ENCODE results near the gene GID8. TPM values are rescaled to one million over a fixed set of nuclear protein-coding genes. Genes with fewer than 3 reads are reported as not detected.

Gene GID8
- total and polyA plus RNA-seq, 2 donors from 2014 or later, result 16.4 to 37.3 TPM

GRCh38 chr20:62975812-62976508, 38.0 kb downstream of the GID8 start:
- DNase-seq, result peak in 2 of 5 donors; percentile 54 to 56
- no peak for TF ChIP-seq CTCF (IDR thresholded peaks at IDR 0.05; ENCODE audit: borderline replicate concordance, extremely low read depth, insufficient read depth)
- Histone ChIP-seq H3K9ac (ENCODE audit: low read length in 3 of 3) (no peak overlapping the region), H3K9me3 (ENCODE audit: control insufficient read depth in 2 of 3, insufficient read depth in 1 of 3, low read length in 3 of 3) (no peaks in the 10 kb centered on the region), H3K4me1 (ENCODE audit: control insufficient read depth in 2 of 3, insufficient read depth in 2 of 3, low read depth in 1 of 3, low read length in 3 of 3) (peaks cover 0 to 2% (median 0%) of the 10 kb centered on the region in 3 donors), H3K27ac (ENCODE audit: low read depth in 2 of 2, low read length in 2 of 2) (no peak overlapping the region), H3K27me3 (ENCODE audit: control insufficient read depth, insufficient read depth, low read length) (peaks cover 17% of the 10 kb centered on the region), H3K36me3 (ENCODE audit: control insufficient read depth in 2 of 3, insufficient read depth in 3 of 3, low read length in 3 of 3) (no peaks in the 10 kb centered on the region), H3K4me3 (ENCODE audit: low read length in 3 of 3) (no peak overlapping the region)
- no peak for FAIRE-seq
- intact Hi-C loops (cut with DNase I), result no loop called here

DNA sequence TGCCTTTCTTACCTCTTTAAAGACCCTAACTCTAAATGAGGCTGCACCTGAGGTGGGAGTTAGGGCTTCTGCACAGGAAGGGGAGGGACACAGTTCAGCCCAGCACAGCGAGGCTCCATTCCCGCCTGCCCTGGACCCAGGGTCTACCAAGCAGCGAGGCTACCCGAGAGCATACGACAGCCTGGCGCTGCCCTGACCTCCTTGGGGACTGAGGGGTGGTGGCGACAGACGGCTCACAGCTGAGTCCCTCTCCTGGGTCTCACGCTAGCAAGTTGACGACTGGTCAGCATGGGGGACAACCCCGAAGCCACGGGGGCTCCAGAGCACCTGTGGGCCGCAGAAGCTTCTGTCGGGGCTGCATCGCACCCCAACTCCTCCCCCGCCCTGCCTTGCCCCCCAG, 38.9 kb downstream of the GID8 start:
- FAIRE-seq (no peak), DNase-seq (no peak)
- Histone ChIP-seq H3K9me3 (ENCODE audit: control insufficient read depth in 2 of 3, insufficient read depth in 1 of 3, low read length in 3 of 3) (no peaks in the 10 kb centered on the region), H3K27ac (ENCODE audit: low read depth in 2 of 2, low read length in 2 of 2) (no peak overlapping the region), H3K4me1 (ENCODE audit: control insufficient read depth in 2 of 3, insufficient read depth in 2 of 3, low read depth in 1 of 3, low read length in 3 of 3) (peaks cover 0 to 2% (median 0%) of the 10 kb centered on the region in 3 donors), H3K9ac (ENCODE audit: low read length in 3 of 3) (no peak overlapping the region), H3K36me3 (ENCODE audit: control insufficient read depth in 2 of 3, insufficient read depth in 3 of 3, low read length in 3 of 3) (no peaks in the 10 kb centered on the region), H3K4me3 (ENCODE audit: low read length in 3 of 3) (no peak overlapping the region), H3K27me3 (ENCODE audit: control insufficient read depth, insufficient read depth, low read length) (peaks cover 21% of the 10 kb centered on the region)
- intact Hi-C loops (cut with DNase I), result no loop called here
- no peak for TF ChIP-seq CTCF (IDR thresholded peaks at IDR 0.05; ENCODE audit: borderline replicate concordance, extremely low read depth, insufficient read depth)

DNA sequence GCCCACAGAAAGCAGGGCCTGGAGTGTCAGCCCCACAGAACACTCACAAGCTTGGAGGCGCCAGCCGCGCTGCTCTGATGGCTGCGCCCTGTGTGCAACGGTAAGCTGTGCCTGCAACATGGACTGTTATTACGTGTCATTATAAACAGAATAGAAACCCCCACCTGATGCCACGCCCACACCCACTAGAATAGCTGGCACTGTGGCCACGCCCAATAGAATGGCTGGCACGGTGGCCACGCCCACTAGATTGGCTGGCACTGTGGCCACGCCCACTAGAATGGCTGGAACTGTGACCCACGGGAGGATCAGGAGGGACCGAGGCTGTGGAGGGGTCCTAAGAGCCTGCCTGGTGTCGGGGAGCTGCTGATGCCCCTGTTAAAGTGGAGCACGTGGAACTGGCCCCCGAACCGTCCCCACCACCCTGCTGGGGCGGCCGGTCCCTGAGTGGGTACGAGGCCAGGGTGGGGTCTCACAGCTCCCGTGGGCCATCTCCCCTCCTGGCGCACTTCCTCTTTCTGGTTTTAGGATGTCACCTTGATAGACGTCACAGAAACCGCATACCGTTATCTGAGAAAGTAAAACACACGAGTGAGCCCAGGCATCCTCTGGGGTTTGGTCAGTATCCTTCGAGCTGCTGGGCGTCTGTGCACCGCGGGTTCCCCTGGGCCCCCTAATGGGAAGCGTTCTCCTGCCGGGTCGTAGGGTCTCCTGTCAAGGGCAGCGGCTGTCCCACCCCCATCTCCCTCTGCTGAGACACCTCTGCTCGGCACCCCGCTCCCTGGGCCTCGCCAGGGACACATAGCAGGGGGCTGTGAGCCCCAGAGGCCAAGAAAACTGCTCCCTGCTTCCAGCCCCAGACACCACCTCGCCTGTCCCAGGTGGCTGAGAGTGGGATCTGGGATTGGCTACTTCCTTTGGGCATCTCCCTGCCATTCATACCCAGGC, 39.9 kb downstream of the GID8 start:
- intact Hi-C loops (cut with DNase I), result no loop called here
- peaks cover 19% of the 10 kb centered on the region for H3K27me3 ChIP-seq (ENCODE audit: control insufficient read depth, insufficient read depth, low read length)
- no peaks in the 10 kb centered on the region for H3K9me3 ChIP-seq (ENCODE audit: control insufficient read depth in 2 of 3, insufficient read depth in 1 of 3, low read length in 3 of 3)
- TF ChIP-seq CTCF (IDR thresholded peaks at IDR 0.05; ENCODE audit: borderline replicate concordance, extremely low read depth, insufficient read depth), result no peak
- H3K4me3 ChIP-seq (ENCODE audit: low read length in 3 of 3), result no peak overlapping the region
- H3K27ac ChIP-seq (ENCODE audit: low read depth in 2 of 2, low read length in 2 of 2), result no peak overlapping the region
- no peaks in the 10 kb centered on the region for H3K36me3 ChIP-seq (ENCODE audit: control insufficient read depth in 2 of 3, insufficient read depth in 3 of 3, low read length in 3 of 3)
- H3K4me1 ChIP-seq (ENCODE audit: control insufficient read depth in 2 of 3, insufficient read depth in 2 of 3, low read depth in 1 of 3, low read length in 3 of 3), result no peaks in the 10 kb centered on the region
- DNase-seq (no peak), FAIRE-seq (no peak)
- no peak overlapping the region for H3K9ac ChIP-seq (ENCODE audit: low read length in 3 of 3)
